ENCODE results near the gene SIVA1.

DNA sequence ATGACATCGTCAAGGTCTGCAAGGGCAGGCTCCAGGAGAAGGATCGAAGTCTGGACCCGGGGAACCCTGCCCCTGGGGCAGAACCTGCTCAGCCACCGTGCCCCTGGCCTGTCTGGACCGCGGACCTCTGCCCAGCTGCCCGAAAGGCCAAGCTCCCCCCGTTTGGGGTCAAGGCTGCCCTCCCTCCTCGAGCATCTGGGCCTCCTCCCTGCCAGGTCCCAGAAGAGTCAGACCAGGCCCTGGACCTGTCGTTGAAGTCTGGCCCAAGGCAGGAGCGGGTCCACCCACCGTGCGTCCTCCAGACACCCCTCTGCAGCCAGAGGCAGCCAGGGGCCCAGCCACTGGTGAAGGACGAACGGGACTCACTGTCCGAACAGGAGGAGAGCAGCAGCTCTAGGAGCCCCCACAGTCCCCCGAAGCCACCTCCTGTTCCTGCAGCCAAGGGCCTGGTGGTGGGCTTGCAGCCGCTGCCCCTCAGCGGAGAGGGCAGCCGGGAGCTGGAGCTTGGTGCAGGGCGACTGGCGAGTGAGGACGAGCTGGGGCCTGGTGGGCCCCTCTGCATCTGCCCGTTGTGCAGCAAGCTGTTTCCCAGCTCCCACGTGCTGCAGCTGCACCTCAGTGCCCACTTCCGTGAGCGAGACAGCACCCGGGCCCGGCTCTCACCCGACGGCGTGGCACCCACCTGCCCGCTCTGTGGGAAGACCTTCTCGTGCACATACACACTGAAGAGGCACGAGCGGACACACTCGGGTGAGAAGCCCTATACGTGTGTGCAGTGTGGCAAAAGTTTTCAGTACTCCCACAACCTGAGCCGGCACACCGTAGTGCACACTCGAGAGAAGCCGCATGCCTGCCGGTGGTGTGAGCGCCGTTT is 48.8 kb downstream of the SIVA1 start:
- no peak for TF ChIP-seq POLR2A (IDR thresholded peaks at IDR 0.05; ENCODE audit: low read depth, low read length)
- TF ChIP-seq, protein P1, sequence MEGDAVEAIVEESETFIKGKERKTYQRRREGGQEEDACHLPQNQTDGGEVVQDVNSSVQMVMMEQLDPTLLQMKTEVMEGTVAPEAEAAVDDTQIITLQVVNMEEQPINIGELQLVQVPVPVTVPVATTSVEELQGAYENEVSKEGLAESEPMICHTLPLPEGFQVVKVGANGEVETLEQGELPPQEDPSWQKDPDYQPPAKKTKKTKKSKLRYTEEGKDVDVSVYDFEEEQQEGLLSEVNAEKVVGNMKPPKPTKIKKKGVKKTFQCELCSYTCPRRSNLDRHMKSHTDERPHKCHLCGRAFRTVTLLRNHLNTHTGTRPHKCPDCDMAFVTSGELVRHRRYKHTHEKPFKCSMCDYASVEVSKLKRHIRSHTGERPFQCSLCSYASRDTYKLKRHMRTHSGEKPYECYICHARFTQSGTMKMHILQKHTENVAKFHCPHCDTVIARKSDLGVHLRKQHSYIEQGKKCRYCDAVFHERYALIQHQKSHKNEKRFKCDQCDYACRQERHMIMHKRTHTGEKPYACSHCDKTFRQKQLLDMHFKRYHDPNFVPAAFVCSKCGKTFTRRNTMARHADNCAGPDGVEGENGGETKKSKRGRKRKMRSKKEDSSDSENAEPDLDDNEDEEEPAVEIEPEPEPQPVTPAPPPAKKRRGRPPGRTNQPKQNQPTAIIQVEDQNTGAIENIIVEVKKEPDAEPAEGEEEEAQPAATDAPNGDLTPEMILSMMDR (conservative IDR thresholded peaks at IDR 0.05; ENCODE audit: low read depth, low read length), result no peak
- TF ChIP-seq SMC3 (IDR thresholded peaks at IDR 0.05; ENCODE audit: low read depth, low read length), result no peak
- no peak for TF ChIP-seq CEBPB (IDR thresholded peaks at IDR 0.05; ENCODE audit: low read depth, low read length)
- no peak for TF ChIP-seq RCOR1 (IDR thresholded peaks at IDR 0.05; ENCODE audit: insufficient replicate concordance, low read length)
